G401 (cell line): ENCODE data around the gene HBA1. TPM values are rescaled to one million over a fixed set of nuclear protein-coding genes. Genes with fewer than 3 reads are reported as not detected.
"Not testable (repeated sequence)": the region's sequence is repeated elsewhere in the genome, so short reads cannot be mapped to it uniquely, and the experiment has no call there.

Experiments used
- DNase-seq: peaks from one replicate; pipeline ENCODE4 v3.0.0-alpha.2; 2015; ENCODE audit warnings: low spot score
- in situ Hi-C: cut with HindIII; loops from 2 replicates; pipeline ENCODE4 v1.10.0; 2016; ENCODE audit warnings: low sequenced_read_pairs, mixed read lengths
- total RNA-seq: library from RNA; depleted of rRNA; stranded (reverse); fragments of >200 nt; shearing (Covaris generic); gene quantifications from 2 replicates; pipeline ENCODE4 v1.2.3, GENCODE V29; 2014; rRNA removed

Gene HBA1
- total RNA-seq, result not detected in 2 replicates

DNA sequence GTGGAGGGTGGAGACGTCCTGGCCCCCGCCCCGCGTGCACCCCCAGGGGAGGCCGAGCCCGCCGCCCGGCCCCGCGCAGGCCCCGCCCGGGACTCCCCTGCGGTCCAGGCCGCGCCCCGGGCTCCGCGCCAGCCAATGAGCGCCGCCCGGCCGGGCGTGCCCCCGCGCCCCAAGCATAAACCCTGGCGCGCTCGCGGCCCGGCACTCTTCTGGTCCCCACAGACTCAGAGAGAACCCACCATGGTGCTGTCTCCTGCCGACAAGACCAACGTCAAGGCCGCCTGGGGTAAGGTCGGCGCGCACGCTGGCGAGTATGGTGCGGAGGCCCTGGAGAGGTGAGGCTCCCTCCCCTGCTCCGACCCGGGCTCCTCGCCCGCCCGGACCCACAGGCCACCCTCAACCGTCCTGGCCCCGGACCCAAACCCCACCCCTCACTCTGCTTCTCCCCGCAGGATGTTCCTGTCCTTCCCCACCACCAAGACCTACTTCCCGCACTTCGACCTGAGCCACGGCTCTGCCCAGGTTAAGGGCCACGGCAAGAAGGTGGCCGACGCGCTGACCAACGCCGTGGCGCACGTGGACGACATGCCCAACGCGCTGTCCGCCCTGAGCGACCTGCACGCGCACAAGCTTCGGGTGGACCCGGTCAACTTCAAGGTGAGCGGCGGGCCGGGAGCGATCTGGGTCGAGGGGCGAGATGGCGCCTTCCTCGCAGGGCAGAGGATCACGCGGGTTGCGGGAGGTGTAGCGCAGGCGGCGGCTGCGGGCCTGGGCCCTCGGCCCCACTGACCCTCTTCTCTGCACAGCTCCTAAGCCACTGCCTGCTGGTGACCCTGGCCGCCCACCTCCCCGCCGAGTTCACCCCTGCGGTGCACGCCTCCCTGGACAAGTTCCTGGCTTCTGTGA lies at the start of gene HBA1:
Gene HBA1 (plus strand): TSS at position 204 of the 906 bp plus-strand sequence. CDS start 37 bp downstream, at position 241.
- in situ Hi-C loops, DNase-seq: not testable (repeated sequence)

DNA sequence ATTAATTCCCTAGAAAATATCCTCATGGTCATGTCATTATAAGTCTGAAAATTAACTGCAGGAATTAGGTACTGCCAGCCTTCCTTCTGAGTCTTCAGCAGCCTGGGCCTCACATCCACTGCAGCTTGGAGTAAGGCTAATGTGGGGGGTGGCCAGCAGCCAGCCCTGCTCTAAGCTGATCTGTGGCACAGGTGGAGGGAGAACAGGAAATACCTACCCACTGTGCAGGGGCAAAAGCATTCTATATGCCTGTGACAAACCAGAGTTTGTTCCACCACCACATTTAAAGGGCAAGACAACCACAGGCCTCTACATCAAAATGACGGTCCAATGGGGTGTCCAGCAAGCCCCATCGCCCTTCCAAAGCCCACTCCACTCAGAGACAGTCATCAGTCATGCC lies 47.4 kb upstream of the HBA1 start:
- in situ Hi-C loops, result no loop called here
- no peak for DNase-seq

- in situ Hi-C loops, result no loop called here
- no peak for DNase-seq
These were observed 45.8 kb upstream of the HBA1 start for GRCh38 chr16:130533-131173.

- DNase-seq, result no peak
- in situ Hi-C loops, result no loop called here
These were observed 44.4 kb upstream of the HBA1 start for GRCh38 chr16:132120-132519.

DNA sequence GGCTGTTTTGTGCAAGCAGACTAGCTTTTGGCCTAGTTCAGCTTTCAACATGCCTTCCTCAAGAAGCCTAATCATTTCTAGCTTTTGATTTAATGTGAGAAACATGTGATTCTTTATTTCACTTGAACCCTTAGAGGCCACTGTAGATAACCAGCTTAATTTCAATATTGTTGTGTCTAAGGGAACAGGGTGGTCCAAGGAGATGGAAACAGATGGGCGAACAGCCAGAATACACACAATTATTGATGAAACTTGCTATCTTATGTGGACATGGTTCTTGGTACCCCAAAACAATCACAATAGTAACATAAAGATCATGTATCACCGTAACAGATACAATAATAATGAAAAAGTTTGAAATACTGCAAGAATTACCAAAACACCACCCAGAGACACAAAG lies 42.8 kb upstream of the HBA1 start:
- in situ Hi-C loops, result no loop called here
- no peak for DNase-seq

- in situ Hi-C loops, result no loop called here
- DNase-seq, result no peak
These were observed 38.4 kb upstream of the HBA1 start for GRCh38 chr16:138049-138417.

DNA sequence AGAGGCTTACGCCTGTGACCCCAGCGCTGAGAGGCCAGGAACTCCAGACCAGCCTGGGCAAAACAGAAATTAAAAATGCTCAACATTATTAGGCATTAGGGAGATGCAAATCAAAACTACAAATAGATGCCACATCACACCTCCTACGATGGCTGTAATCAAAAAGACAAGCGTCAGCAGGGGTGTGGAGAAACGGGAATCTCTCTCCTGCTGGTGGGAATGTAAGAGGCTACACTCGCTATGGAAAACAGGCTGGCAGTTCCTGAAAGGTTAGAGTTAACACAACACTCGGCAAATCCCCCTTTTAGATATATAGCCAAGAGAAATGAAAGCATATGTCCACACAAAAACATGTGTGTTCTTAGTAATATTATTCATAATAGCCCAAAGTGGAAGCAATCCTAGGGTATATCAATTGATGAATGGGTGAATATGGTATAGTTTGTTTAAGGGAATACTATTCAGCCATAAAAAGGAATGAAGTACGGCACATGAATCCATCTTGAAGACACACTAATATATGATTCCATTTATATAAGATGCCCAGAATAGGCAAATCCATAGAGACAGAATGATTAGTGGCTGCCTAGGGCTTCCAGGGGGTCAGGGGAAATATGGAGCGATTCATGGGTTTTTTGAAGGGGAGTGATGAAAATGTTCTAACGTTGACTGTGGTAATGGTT lies 36.2 kb upstream of the HBA1 start:
- DNase-seq, result no peak

GRCh38 chr16:142405-142967 lies 34.0 kb upstream of the HBA1 start:
- in situ Hi-C loops, result no loop called here
- no peak for DNase-seq

More for the DNA sequence above, 36.2 kb upstream of the HBA1 start:
- in situ Hi-C loops, result no loop called here

DNA sequence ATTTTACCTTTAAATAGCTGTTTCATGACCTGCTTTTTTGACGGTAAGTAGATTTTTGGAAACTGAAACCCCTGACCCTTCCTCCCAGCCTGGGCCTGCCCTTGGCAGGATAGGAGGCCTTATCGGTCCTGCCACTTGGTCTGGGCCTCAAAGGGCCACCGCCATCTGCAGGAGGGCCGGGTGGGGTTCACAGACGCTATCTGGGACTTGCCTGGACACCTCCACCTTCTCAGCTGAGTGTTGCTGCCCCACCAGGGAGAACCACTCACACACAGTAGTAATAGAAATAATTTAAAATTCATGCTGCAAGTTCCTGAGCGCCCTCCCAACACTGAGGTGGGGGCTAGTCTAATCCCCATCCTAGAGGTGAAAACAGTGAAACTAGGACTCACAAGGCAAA lies 33.4 kb upstream of the HBA1 start:
- DNase-seq, result no peak
- in situ Hi-C loops, result no loop called here

DNA sequence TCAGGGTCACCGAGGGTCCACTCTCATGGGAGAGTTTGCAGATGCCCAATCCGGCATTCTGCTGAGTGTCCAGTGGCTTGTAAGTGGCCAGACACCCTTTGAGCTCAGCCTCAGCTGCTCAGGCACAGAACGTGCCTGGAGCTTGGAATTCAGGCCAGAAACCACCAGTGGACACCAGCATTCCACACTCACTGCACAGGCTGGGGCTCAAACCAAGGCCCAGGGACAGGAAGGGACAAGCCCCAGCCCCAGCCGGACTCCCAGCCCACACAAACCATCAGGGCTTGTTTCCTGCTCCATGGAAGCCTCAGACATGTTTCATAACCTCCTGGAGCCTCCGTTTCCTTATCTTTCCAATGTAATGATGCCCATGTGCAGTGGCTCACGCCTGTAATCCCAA lies 33.0 kb upstream of the HBA1 start:
- no peak for DNase-seq

DNA sequence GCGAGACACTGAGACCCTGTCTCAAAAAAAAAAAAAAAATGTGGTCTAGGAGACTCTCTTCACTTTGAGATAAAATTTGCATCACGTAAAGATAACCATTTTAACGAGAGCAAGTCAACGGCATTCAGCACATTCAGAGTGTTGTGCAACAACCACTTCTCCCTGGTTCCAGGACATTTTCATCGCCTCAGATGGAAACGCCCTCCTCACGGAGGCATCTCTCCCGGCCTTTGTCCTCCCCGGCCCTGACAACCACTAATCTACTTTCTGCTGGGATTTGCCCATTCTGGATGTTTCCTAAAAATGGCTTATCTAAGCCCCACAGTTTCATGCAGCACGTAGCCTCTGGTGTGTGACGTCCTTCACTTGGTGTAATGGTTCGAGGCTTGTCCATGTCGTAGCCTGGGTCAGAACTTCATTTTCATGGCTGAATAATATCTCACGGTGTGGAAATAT lies 31.7 kb upstream of the HBA1 start:
- DNase-seq, result no peak
- in situ Hi-C loops, result no loop called here

More for the DNA sequence above, 33.0 kb upstream of the HBA1 start:
- in situ Hi-C loops, result no loop called here

GRCh38 chr16:146646-147045 lies 29.8 kb upstream of the HBA1 start:
- DNase-seq, result no peak
- in situ Hi-C loops, result no loop called here

GRCh38 chr16:149024-149660 lies 27.3 kb upstream of the HBA1 start:
- in situ Hi-C loops, result no loop called here
- no peak for DNase-seq

GRCh38 chr16:152141-153128 lies 24.0 kb upstream of the HBA1 start, which contains the start of gene HBZ:
TSS of gene HBZ (plus strand) at chr16:152644. CDS start at chr16:152910, 266 bp downstream.
- DNase-seq, result no peak
- in situ Hi-C loops, result no loop called here

DNA sequence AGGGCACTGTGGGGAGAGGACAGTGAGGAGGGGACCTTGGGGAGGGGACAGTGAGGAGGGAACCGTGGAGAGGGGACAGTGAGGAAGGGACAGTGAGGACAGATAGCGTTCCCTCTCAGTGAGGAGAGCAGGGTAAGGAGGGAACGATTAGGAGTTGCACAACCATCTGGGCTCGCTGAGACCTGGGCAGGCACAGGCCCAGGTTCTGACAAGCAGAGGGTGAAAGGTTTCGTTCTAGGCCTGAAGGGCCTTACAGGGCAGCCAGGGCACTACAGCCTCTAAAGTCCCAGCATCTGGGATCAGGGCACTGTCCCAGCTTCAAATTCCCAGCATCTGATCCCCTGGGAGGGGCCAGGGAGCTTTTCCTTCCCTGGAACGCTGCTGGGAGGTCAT lies 23.4 kb upstream of the HBA1 start:
- in situ Hi-C loops, DNase-seq: not testable (repeated sequence)

DNA sequence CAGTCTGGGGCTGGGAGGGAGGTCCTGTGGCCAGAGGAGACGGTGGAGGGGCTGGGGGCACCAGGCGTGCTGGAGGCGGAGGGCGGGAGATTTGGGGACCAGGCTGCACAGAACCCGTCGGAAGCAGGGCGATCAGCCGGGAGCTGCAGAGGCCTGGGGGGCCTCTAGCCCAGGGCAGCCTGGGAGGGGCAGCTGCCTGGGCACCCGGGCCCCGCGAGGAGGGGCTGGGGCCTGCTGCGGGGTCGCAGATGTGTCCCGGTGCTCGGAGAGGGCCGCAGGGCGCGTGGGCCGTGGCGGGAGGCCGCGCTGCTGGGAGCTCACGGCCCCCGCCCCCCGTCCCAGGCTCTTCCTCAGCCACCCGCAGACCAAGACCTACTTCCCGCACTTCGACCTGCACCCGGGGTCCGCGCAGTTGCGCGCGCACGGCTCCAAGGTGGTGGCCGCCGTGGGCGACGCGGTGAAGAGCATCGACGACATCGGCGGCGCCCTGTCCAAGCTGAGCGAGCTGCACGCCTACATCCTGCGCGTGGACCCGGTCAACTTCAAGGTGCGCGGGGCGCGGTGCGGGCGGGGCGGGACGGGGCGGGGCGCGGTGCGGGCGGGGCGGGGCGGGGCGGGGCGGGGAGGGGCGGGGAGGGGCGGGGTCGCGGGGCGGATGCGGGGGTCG lies 22.8 kb upstream of the HBA1 start:
- in situ Hi-C loops, DNase-seq: not testable (repeated sequence)

DNA sequence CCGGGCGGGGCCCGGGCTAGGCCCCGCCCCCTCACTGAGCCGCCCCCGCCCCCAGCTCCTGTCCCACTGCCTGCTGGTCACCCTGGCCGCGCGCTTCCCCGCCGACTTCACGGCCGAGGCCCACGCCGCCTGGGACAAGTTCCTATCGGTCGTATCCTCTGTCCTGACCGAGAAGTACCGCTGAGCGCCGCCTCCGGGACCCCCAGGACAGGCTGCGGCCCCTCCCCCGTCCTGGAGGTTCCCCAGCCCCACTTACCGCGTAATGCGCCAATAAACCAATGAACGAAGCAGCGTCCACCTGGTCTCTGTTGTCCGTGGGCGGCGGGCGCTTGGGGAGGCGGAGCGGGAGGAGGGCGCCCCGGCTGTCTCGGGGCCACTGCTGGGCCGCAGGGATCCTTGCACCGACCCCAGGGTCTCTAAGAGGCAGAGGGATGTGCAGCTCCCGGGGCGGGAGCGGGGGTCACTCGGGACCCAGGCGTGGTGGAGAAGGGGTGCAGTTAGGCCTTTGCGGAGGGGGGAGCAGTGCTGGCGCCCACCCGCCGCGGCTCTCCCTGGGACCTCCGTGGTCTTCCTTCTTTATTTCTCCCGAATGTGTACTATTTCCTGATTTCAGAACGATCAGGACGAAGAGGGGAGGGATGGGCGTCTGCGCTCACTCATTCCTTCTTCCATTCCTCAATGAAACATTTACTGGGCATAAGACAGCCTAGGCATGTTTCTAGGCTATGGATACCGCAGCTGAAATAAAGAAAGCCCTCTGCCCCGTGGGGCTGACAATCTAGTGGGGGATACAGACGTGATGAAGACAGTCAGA lies 22.1 kb upstream of the HBA1 start:
- DNase-seq, result peak; percentile 27
- in situ Hi-C loops, result no loop called here
